ENCODE data around the gene TRMT10C.

TRMT10C gene

DNA sequence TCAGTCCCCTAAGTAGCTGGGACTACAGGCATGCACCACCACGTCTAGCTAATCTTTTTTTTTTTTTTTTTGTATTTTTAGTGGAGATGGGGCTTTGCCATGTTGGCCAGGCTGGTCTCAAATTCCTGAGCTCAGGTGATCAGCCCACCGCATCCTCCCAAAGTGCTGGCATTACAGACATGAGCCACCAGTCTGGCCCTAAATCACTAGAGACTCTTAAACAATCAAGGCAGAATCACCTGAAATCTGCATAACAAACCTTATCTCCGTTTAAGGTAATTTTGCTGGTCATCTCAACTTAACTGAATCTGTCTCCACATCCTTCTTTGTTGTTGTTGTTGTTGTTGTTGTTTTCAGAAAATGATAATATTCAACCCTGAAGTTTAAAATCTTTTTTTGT is 5.6 kb upstream of the TRMT10C start:
- H3K9me3 ChIP-seq (ENCODE audit: severe bottlenecking) = no peaks in the 10 kb centered on the region
- ATAC-seq (ENCODE audit: low read depth) (no peak), DNase-seq (ENCODE audit: low spot score) (no peak)
- no peaks in the 10 kb centered on the region for H3K36me3 ChIP-seq (ENCODE audit: low read depth)
- peaks cover 2% of the 10 kb centered on the region for H3K4me1 ChIP-seq (ENCODE audit: insufficient read depth, poor library complexity, severe bottlenecking)
- H3K27me3 ChIP-seq (ENCODE audit: insufficient read depth, poor library complexity, severe bottlenecking) = no peaks in the 10 kb centered on the region
- TF ChIP-seq, protein P1, sequence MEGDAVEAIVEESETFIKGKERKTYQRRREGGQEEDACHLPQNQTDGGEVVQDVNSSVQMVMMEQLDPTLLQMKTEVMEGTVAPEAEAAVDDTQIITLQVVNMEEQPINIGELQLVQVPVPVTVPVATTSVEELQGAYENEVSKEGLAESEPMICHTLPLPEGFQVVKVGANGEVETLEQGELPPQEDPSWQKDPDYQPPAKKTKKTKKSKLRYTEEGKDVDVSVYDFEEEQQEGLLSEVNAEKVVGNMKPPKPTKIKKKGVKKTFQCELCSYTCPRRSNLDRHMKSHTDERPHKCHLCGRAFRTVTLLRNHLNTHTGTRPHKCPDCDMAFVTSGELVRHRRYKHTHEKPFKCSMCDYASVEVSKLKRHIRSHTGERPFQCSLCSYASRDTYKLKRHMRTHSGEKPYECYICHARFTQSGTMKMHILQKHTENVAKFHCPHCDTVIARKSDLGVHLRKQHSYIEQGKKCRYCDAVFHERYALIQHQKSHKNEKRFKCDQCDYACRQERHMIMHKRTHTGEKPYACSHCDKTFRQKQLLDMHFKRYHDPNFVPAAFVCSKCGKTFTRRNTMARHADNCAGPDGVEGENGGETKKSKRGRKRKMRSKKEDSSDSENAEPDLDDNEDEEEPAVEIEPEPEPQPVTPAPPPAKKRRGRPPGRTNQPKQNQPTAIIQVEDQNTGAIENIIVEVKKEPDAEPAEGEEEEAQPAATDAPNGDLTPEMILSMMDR (IDR thresholded peaks at IDR 0.05; ENCODE audit: poor library complexity, severe bottlenecking) = no peak
- no peak overlapping the region for H3K4me3 ChIP-seq (ENCODE audit: severe bottlenecking)
- no peak overlapping the region for H3K27ac ChIP-seq (ENCODE audit: poor library complexity, severe bottlenecking)

DNA sequence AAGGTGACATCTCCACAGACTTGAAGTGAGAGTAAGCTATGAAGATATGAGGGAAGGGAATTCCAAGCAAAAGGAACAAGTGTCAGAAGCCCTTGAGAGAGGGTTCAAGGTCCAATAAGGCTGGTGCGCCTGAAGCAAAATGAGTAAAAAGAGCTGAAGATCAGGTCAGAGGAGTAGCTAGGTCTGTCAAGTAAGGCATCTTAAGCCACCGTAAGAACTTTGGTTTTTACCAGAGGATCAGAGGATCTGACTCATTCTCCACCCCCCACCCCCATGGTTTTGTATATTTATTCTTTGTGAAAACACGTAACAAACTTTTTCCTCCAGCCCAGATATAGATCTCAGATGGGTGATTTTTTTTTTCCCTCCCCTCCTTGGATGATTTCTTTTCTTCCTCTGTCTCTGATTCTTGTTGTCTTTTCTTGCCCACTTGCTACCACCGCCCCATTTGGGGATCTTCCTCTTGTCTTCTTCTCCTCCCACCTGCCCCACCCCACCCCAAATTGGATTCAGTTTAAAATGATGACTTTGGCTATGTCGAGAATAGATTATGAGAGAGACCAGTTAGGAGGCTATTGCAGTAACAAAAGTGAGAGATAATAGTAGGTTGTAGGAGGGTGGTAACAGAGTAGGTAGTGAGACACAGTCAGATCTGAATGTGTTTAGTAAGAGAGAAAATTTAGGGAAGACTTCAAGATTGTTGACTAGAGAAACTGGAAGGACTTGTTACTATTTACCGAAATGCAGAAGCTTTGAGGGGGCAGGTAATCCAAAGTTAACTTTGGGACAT is 6.1 kb downstream of the TRMT10C start:
- Histone ChIP-seq H3K27ac (ENCODE audit: poor library complexity, severe bottlenecking) (no peak overlapping the region), H3K27me3 (ENCODE audit: insufficient read depth, poor library complexity, severe bottlenecking) (no peaks in the 10 kb centered on the region), H3K4me3 (ENCODE audit: severe bottlenecking) (no peak overlapping the region), H3K4me1 (ENCODE audit: insufficient read depth, poor library complexity, severe bottlenecking) (no peaks in the 10 kb centered on the region), H3K9me3 (ENCODE audit: severe bottlenecking) (no peaks in the 10 kb centered on the region), H3K36me3 (ENCODE audit: low read depth) (peaks cover 42% of the 10 kb centered on the region)
- TF ChIP-seq, protein P1 (IDR thresholded peaks at IDR 0.05; ENCODE audit: poor library complexity, severe bottlenecking) = no peak
- DNase-seq (ENCODE audit: low spot score) (no peak), ATAC-seq (ENCODE audit: low read depth) (no peak)

DNA sequence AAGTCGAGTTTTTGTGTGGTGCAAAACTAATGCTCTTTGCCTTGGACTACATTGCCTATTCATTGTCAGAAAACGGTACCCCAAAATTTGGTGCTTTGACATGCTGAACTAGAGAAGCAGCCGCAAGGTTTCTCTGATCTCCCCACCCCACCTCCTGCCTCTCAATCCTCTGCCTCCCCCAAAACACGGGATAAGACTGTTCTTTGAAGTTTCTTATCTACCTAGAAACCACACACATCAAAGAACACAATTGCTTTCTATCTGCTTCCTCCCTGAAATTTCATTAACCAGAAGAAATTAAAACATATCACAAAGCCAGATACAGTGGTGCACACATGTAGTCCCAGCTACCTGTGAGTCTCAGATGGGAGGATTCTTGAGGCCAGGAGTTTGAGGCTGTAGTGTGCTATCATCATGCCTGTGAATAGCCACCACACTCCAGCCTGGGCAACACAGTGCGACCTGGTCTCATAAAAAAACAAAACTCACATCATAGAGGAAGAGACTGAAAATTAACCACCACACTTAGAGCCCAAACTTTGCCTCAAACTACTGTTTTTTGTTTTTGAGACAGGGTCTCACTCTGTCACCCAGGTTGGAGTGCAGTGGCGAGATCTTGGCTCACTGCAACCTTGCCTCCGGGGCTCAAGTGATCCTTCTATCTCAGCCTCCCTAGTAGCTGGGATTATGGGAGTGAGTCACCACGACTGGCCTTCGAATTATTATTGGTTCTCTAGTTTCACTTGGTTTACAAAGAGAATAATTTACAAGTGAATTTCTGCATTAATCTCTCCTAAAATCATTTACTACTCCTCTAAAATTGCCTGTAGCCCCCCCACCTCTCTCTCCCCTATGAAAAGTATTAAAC is 9.6 kb downstream of the TRMT10C start:
- Histone ChIP-seq H3K36me3 (ENCODE audit: low read depth) (peaks cover 9% of the 10 kb centered on the region), H3K27me3 (ENCODE audit: insufficient read depth, poor library complexity, severe bottlenecking) (no peaks in the 10 kb centered on the region), H3K27ac (ENCODE audit: poor library complexity, severe bottlenecking) (no peak overlapping the region), H3K9me3 (ENCODE audit: severe bottlenecking) (no peaks in the 10 kb centered on the region), H3K4me3 (ENCODE audit: severe bottlenecking) (no peak overlapping the region), H3K4me1 (ENCODE audit: insufficient read depth, poor library complexity, severe bottlenecking) (no peaks in the 10 kb centered on the region)
- TF ChIP-seq, protein P1 (IDR thresholded peaks at IDR 0.05; ENCODE audit: poor library complexity, severe bottlenecking) = no peak
- ATAC-seq (ENCODE audit: low read depth) = no peak
- DNase-seq (ENCODE audit: low spot score) = no peak

DNA sequence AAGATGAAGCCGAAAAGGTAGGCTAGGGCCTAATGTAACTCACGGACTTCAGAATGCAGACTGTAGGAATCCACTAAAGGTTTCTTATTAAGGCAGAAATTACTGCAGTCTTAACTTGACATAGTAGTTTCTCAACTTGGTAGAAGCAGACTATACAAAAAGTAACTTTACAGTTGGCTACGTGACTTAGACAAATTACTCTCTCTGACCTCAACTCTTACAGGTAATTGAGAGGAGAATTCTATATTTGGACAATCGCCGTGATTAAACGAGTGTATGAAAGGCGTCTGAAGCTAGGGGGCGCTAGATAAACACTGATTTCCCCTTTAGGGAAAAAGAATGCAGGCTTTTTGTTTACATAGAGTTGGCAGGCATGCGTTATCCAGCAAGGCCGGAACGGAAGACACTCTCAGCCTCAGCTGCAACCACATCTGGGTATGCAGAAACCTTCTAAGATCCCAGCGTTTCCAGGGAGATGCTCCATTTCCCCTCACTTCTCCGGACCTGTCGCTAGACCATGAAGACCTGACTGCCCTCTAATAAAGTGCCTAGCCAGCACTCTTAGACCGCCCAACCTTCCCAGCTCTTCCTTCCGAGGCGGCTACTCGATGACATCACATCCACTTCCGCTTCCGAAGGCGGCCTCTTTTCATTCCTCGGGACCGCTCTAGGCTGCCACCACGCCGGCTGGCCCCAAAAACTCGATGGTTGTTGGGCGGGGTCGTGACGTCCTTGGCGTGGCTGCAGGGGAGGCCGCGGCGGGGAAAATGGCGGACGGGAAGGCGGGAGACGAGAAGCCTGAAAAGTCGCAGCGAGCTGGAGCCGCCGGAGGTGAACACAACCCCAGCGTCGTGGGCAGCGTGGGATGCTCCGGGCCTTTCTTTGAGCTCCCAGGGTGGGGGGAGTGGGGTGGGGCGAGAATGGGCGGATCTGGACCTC is 12.1 kb downstream of the TRMT10C start, which contains the start of gene PCNP:
Gene PCNP, plus strand, starts transcription at position 732 of the 939 bp plus-strand sequence. Its CDS starts 36 bp downstream, at position 768.
- peak; percentile 84 for ATAC-seq (ENCODE audit: low read depth)
- H3K4me1 ChIP-seq (ENCODE audit: insufficient read depth, poor library complexity, severe bottlenecking) = no peaks in the 10 kb centered on the region
- no peaks in the 10 kb centered on the region for H3K9me3 ChIP-seq (ENCODE audit: severe bottlenecking)
- peak; percentile 98 for DNase-seq (ENCODE audit: low spot score)
- H3K27me3 ChIP-seq (ENCODE audit: insufficient read depth, poor library complexity, severe bottlenecking) = no peaks in the 10 kb centered on the region
- peak within 1 kb of the TSS; percentile 89 for H3K27ac ChIP-seq (ENCODE audit: poor library complexity, severe bottlenecking)
- peak within 1 kb of the TSS; percentile 47 for H3K4me3 ChIP-seq (ENCODE audit: severe bottlenecking)
- peaks cover 22% of the 10 kb centered on the region for H3K36me3 ChIP-seq (ENCODE audit: low read depth)
- TF ChIP-seq, protein P1 (IDR thresholded peaks at IDR 0.05; ENCODE audit: poor library complexity, severe bottlenecking) = peak; percentile 95
